ENCODE data around the gene ASB9.

DNA sequence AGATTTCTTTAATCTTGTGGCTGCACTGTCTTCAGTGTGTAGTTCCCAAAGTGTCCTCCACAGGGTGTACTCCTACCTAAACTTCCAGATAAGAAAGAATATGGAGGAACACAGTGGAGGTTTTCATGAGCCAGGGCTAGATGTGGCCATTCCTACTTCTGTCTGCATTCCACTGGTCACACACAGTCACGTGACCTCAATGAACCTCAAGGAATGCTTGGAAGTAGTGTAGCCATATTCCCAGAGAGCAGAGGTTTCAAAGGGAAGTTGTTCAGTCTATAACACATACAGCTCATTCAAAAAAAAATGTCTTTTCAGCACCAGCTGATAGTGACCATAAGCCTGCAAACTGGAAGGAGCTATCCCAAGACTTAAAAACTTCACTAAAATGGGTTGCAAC lies 53.6 kb downstream of the ASB9 start:
- TF ChIP-seq EZH2phosphoT487 (IDR thresholded peaks at IDR 0.05; ENCODE audit: insufficient read depth, low read depth) (no peak), EZH2 (IDR thresholded peaks at IDR 0.05; ENCODE audit: insufficient read depth, poor library complexity, severe bottlenecking) (no peak)
